ENCODE data around the gene ARHGAP24. TPM values are rescaled to one million over a fixed set of nuclear protein-coding genes. Genes with fewer than 3 reads are reported as not detected.

The ARHGAP24 gene
- total RNA-seq, 1 donor from 2014 or later: 61.1 TPM

GRCh38 chr4:85787133-85787532, 312.2 kb downstream of the ARHGAP24 start:
- no peak overlapping the region for H3K27ac ChIP-seq (ENCODE audit: low read depth, low read length)
- peaks cover 0 to 4% (median 0%) of the 10 kb centered on the region in 3 donors for H3K4me1 ChIP-seq (ENCODE audit: control insufficient read depth in 3 of 3, insufficient read depth in 3 of 3, low read length in 3 of 3)
- no peaks in the 10 kb centered on the region for H3K36me3 ChIP-seq (ENCODE audit: control insufficient read depth in 3 of 3, insufficient read depth in 3 of 3, low read length in 3 of 3)
- H3K27me3 ChIP-seq (ENCODE audit: control insufficient read depth in 3 of 3, insufficient read depth in 3 of 3, low read length in 3 of 3): no peaks in the 10 kb centered on the region
- H3K9ac ChIP-seq (ENCODE audit: low read depth in 1 of 3, low read length in 3 of 3): no peak overlapping the region
- H3K4me3 ChIP-seq (ENCODE audit: low read length in 3 of 3): no peak overlapping the region
- no peaks in the 10 kb centered on the region for H3K9me3 ChIP-seq (ENCODE audit: control insufficient read depth in 3 of 3, low read length in 3 of 3)

GRCh38 chr4:85788604-85789003, 313.7 kb downstream of the ARHGAP24 start:
- Histone ChIP-seq H3K9ac (ENCODE audit: low read depth in 1 of 3, low read length in 3 of 3) (no peak overlapping the region), H3K36me3 (ENCODE audit: control insufficient read depth in 3 of 3, insufficient read depth in 3 of 3, low read length in 3 of 3) (no peaks in the 10 kb centered on the region), H3K27ac (ENCODE audit: low read depth, low read length) (no peak overlapping the region), H3K4me1 (ENCODE audit: control insufficient read depth in 3 of 3, insufficient read depth in 3 of 3, low read length in 3 of 3) (peaks cover 0 to 10% (median 0%) of the 10 kb centered on the region in 3 donors), H3K27me3 (ENCODE audit: control insufficient read depth in 3 of 3, insufficient read depth in 3 of 3, low read length in 3 of 3) (no peaks in the 10 kb centered on the region), H3K9me3 (ENCODE audit: control insufficient read depth in 3 of 3, low read length in 3 of 3) (no peaks in the 10 kb centered on the region), H3K4me3 (ENCODE audit: low read length in 3 of 3) (no peak overlapping the region)

GRCh38 chr4:85789241-85789640, 314.3 kb downstream of the ARHGAP24 start:
- Histone ChIP-seq H3K4me1 (ENCODE audit: control insufficient read depth in 3 of 3, insufficient read depth in 3 of 3, low read length in 3 of 3) (peaks cover 0 to 10% (median 0%) of the 10 kb centered on the region in 3 donors), H3K4me3 (ENCODE audit: low read length in 3 of 3) (no peak overlapping the region), H3K9ac (ENCODE audit: low read depth in 1 of 3, low read length in 3 of 3) (no peak overlapping the region), H3K36me3 (ENCODE audit: control insufficient read depth in 3 of 3, insufficient read depth in 3 of 3, low read length in 3 of 3) (no peaks in the 10 kb centered on the region), H3K27ac (ENCODE audit: low read depth, low read length) (no peak overlapping the region), H3K9me3 (ENCODE audit: control insufficient read depth in 3 of 3, low read length in 3 of 3) (no peaks in the 10 kb centered on the region), H3K27me3 (ENCODE audit: control insufficient read depth in 3 of 3, insufficient read depth in 3 of 3, low read length in 3 of 3) (no peaks in the 10 kb centered on the region)

DNA sequence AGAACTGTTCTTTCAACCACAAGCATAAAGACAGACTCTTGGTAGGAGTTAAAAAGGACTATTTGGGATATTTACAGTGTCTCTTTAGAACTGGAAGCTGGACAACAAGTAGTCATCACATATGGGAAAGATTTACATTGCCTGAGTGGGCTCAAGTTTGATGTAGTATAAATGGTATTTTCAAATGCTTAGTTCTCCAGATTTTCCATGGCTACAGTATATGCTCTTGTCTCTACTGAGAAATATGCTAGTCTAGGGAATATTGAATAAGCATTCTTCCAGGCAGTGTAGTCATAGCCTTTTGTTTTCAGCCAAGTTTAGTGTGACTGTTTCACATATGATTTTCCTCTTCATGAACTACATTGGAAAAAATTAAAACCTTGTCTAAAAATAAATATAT, 315.6 kb downstream of the ARHGAP24 start:
- Histone ChIP-seq H3K27ac (ENCODE audit: low read depth, low read length) (no peak overlapping the region), H3K4me1 (ENCODE audit: control insufficient read depth in 3 of 3, insufficient read depth in 3 of 3, low read length in 3 of 3) (peaks cover 0 to 6% (median 0%) of the 10 kb centered on the region in 3 donors), H3K9me3 (ENCODE audit: control insufficient read depth in 3 of 3, low read length in 3 of 3) (no peaks in the 10 kb centered on the region), H3K4me3 (ENCODE audit: low read length in 3 of 3) (no peak overlapping the region), H3K27me3 (ENCODE audit: control insufficient read depth in 3 of 3, insufficient read depth in 3 of 3, low read length in 3 of 3) (no peaks in the 10 kb centered on the region), H3K36me3 (ENCODE audit: control insufficient read depth in 3 of 3, insufficient read depth in 3 of 3, low read length in 3 of 3) (no peaks in the 10 kb centered on the region), H3K9ac (ENCODE audit: low read depth in 1 of 3, low read length in 3 of 3) (no peak overlapping the region)

DNA sequence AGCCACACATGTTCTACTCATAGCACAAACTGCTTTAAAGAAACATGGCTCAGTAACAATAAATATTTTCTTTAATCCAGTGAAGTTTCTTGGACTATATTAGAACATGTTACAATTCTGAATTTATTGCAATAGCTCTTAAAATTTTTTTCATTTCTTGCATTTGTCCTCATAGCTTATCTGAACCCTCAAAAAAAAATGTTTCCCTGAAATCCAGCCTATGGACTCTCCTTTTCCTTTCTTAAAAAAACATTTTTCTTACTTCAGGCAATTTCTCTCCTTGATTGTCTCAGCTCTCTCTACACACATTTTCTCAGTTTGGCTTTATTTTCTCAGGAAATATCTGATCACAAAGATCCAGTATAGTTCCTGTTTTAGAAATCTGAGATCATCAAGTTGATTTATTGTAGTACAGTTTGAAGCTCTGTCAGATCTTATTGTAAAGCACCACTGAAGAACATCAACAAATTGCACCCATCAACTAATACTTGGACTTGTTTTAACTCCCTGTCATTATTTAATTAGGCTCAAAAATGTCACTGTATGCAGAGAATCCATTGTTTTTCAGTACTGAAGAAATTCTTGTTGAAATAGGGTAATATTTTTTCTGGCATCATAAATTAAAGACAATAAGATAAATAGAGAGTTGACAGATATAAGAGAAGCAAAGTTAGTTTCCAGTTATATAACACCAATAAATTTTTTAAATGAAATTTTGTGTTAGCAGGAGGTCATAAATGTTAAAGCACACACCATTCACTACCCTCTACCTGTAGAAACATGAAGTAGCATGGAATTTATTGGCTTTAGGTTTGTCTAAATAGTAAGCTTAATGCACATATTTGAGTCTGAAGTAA, 317.7 kb downstream of the ARHGAP24 start:
- no peaks in the 10 kb centered on the region for H3K36me3 ChIP-seq (ENCODE audit: control insufficient read depth in 3 of 3, insufficient read depth in 3 of 3, low read length in 3 of 3)

DNA sequence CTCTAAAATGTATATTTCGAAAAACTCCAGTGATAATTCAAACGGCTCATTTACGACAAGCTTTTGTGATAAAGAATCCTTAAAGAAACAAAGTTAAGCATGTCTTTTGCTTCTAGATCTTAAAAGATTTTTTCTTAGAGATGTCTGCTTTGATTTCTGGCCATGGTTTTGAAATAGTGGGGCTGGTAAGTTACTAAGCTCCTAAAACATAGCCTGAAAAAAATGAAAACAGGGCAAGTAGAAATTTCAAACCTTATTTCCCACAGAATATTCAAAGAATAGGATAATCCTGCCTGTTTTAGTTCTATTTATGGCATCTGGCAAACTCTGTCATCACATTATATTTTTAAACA, 318.3 kb downstream of the ARHGAP24 start:
- no peak overlapping the region for H3K27ac ChIP-seq (ENCODE audit: low read depth, low read length)
- H3K9me3 ChIP-seq (ENCODE audit: control insufficient read depth in 3 of 3, low read length in 3 of 3): no peaks in the 10 kb centered on the region
- H3K36me3 ChIP-seq (ENCODE audit: control insufficient read depth in 3 of 3, insufficient read depth in 3 of 3, low read length in 3 of 3): no peaks in the 10 kb centered on the region
- no peaks in the 10 kb centered on the region for H3K27me3 ChIP-seq (ENCODE audit: control insufficient read depth in 3 of 3, insufficient read depth in 3 of 3, low read length in 3 of 3)
- H3K9ac ChIP-seq (ENCODE audit: low read depth in 1 of 3, low read length in 3 of 3): no peak overlapping the region
- no peak overlapping the region for H3K4me3 ChIP-seq (ENCODE audit: low read length in 3 of 3)
- peaks cover 0 to 11% (median 0%) of the 10 kb centered on the region in 3 donors for H3K4me1 ChIP-seq (ENCODE audit: control insufficient read depth in 3 of 3, insufficient read depth in 3 of 3, low read length in 3 of 3)

More for the DNA sequence above, 317.7 kb downstream of the ARHGAP24 start:
- Histone ChIP-seq H3K4me1 (ENCODE audit: control insufficient read depth in 3 of 3, insufficient read depth in 3 of 3, low read length in 3 of 3) (peaks cover 0 to 11% (median 0%) of the 10 kb centered on the region in 3 donors), H3K9me3 (ENCODE audit: control insufficient read depth in 3 of 3, low read length in 3 of 3) (no peaks in the 10 kb centered on the region), H3K27ac (ENCODE audit: low read depth, low read length) (no peak overlapping the region), H3K27me3 (ENCODE audit: control insufficient read depth in 3 of 3, insufficient read depth in 3 of 3, low read length in 3 of 3) (no peaks in the 10 kb centered on the region), H3K4me3 (ENCODE audit: low read length in 3 of 3) (no peak overlapping the region), H3K9ac (ENCODE audit: low read depth in 1 of 3, low read length in 3 of 3) (no peak overlapping the region)

DNA sequence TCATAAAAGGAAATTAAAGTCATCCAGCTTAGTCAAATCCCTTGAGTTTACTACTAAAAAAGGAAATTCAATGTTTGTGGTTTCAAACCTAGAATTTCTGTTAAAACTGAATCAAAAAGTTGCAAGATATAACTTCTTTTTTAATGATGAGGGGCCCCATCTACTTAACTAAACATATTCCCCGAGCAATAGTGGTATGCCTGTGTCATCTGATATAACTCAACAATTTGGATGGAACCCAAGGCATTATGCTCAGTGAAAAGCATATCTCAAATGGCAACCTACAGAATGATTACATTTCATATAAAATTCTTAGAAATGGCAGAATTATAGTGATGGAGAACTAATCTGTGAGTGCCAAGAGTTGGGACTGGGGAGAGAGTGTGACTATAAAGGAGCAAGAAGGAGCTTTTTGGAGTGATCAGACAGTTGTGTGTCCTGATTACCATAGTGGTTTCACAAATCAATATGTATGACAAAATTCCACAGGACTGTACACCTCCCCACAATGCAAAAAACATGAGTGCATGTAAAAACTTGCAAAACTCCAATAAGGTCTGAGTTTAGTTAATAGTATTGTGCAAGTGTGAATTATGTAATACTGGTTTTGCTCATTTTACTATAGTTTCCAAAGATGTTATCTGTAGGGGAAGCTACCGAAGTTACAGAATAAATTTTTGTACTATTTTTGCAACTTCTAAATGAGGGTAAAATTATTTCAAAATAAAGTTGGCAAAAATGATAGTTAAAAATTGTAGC, 323.2 kb downstream of the ARHGAP24 start:
- Histone ChIP-seq H3K4me1 (ENCODE audit: control insufficient read depth in 3 of 3, insufficient read depth in 3 of 3, low read length in 3 of 3) (peaks cover 0 to 8% (median 0%) of the 10 kb centered on the region in 3 donors), H3K27ac (ENCODE audit: low read depth, low read length) (no peak overlapping the region), H3K27me3 (ENCODE audit: control insufficient read depth in 3 of 3, insufficient read depth in 3 of 3, low read length in 3 of 3) (no peaks in the 10 kb centered on the region), H3K4me3 (ENCODE audit: low read length in 3 of 3) (no peak overlapping the region), H3K9me3 (ENCODE audit: control insufficient read depth in 3 of 3, low read length in 3 of 3) (peaks cover 0 to 2% (median 2%) of the 10 kb centered on the region in 3 donors), H3K9ac (ENCODE audit: low read depth in 1 of 3, low read length in 3 of 3) (no peak overlapping the region), H3K36me3 (ENCODE audit: control insufficient read depth in 3 of 3, insufficient read depth in 3 of 3, low read length in 3 of 3) (no peaks in the 10 kb centered on the region)

DNA sequence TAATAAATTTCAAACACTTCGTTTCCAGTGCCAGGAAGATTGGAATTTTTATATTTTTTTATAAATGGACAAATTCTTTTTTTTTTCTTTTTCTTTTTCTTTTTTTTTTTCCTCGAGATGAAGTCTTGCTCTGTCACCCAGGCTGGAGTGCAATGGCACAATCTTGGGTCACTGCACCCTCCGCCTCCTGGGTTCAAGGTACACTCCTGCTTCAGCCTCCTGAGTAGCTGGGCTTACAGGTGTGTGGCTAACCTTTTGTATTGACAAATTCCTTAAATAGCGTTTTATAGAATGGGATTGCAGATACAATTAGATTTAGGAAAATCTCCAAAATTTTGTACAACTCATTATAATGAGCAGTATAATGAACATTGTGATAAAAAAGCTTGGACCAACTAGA, 328.9 kb downstream of the ARHGAP24 start:
- Histone ChIP-seq H3K9me3 (ENCODE audit: control insufficient read depth in 3 of 3, low read length in 3 of 3) (peaks cover 0 to 2% (median 1%) of the 10 kb centered on the region in 3 donors), H3K36me3 (ENCODE audit: control insufficient read depth in 3 of 3, insufficient read depth in 3 of 3, low read length in 3 of 3) (no peaks in the 10 kb centered on the region), H3K9ac (ENCODE audit: low read depth in 1 of 3, low read length in 3 of 3) (no peak overlapping the region), H3K4me1 (ENCODE audit: control insufficient read depth in 3 of 3, insufficient read depth in 3 of 3, low read length in 3 of 3) (peaks cover 0 to 8% (median 0%) of the 10 kb centered on the region in 3 donors), H3K4me3 (ENCODE audit: low read length in 3 of 3) (no peak overlapping the region), H3K27ac (ENCODE audit: low read depth, low read length) (no peak overlapping the region), H3K27me3 (ENCODE audit: control insufficient read depth in 3 of 3, insufficient read depth in 3 of 3, low read length in 3 of 3) (no peaks in the 10 kb centered on the region)

GRCh38 chr4:85805891-85806290, 330.9 kb downstream of the ARHGAP24 start:
- no peaks in the 10 kb centered on the region for H3K27me3 ChIP-seq (ENCODE audit: control insufficient read depth in 3 of 3, insufficient read depth in 3 of 3, low read length in 3 of 3)
- no peaks in the 10 kb centered on the region for H3K36me3 ChIP-seq (ENCODE audit: control insufficient read depth in 3 of 3, insufficient read depth in 3 of 3, low read length in 3 of 3)
- no peaks in the 10 kb centered on the region for H3K9me3 ChIP-seq (ENCODE audit: control insufficient read depth in 3 of 3, low read length in 3 of 3)
- no peak overlapping the region for H3K9ac ChIP-seq (ENCODE audit: low read depth in 1 of 3, low read length in 3 of 3)
- H3K4me3 ChIP-seq (ENCODE audit: low read length in 3 of 3): no peak overlapping the region
- H3K4me1 ChIP-seq (ENCODE audit: control insufficient read depth in 3 of 3, insufficient read depth in 3 of 3, low read length in 3 of 3): peaks cover 0 to 8% (median 0%) of the 10 kb centered on the region in 3 donors
- no peak overlapping the region for H3K27ac ChIP-seq (ENCODE audit: low read depth, low read length)

GRCh38 chr4:85806334-85806733, 331.4 kb downstream of the ARHGAP24 start:
- H3K27me3 ChIP-seq (ENCODE audit: control insufficient read depth in 3 of 3, insufficient read depth in 3 of 3, low read length in 3 of 3): no peaks in the 10 kb centered on the region
- no peaks in the 10 kb centered on the region for H3K36me3 ChIP-seq (ENCODE audit: control insufficient read depth in 3 of 3, insufficient read depth in 3 of 3, low read length in 3 of 3)
- H3K27ac ChIP-seq (ENCODE audit: low read depth, low read length): no peak overlapping the region
- no peak overlapping the region for H3K4me3 ChIP-seq (ENCODE audit: low read length in 3 of 3)
- H3K9ac ChIP-seq (ENCODE audit: low read depth in 1 of 3, low read length in 3 of 3): no peak overlapping the region
- H3K4me1 ChIP-seq (ENCODE audit: control insufficient read depth in 3 of 3, insufficient read depth in 3 of 3, low read length in 3 of 3): peaks cover 0 to 8% (median 0%) of the 10 kb centered on the region in 3 donors
- H3K9me3 ChIP-seq (ENCODE audit: control insufficient read depth in 3 of 3, low read length in 3 of 3): no peaks in the 10 kb centered on the region
